Mammary epithelial cell (primary cell): ENCODE data around the gene MED8.

Source experiments
- EZH2 ChIP-seq: IDR thresholded peaks from 2 replicates; pipeline ENCODE4 v1.6.1; 2012; ENCODE audit warnings: low read length, inconsistent platforms, borderline replicate concordance
- TF ChIP-seq, protein P1 (sequence below), 2 donors: IDR thresholded peaks in 1 of 2; conservative IDR thresholded peaks in 1 of 2; 2 replicates each; pipeline ENCODE4 v1.5.1; 2011 to 2012; ENCODE audit warnings: inconsistent platforms in 2 of 2, low read length in 2 of 2, mild to moderate bottlenecking in 2 of 2, control low read depth in 1 of 2, low read depth in 1 of 2; ENCODE audit not compliant: insufficient read depth in 1 of 2; ENCODE audit errors: extremely low read depth in 1 of 2

GRCh38 chr1:43365678-43366077 is 23.9 kb downstream of the MED8 start:
- TF ChIP-seq, protein P1, sequence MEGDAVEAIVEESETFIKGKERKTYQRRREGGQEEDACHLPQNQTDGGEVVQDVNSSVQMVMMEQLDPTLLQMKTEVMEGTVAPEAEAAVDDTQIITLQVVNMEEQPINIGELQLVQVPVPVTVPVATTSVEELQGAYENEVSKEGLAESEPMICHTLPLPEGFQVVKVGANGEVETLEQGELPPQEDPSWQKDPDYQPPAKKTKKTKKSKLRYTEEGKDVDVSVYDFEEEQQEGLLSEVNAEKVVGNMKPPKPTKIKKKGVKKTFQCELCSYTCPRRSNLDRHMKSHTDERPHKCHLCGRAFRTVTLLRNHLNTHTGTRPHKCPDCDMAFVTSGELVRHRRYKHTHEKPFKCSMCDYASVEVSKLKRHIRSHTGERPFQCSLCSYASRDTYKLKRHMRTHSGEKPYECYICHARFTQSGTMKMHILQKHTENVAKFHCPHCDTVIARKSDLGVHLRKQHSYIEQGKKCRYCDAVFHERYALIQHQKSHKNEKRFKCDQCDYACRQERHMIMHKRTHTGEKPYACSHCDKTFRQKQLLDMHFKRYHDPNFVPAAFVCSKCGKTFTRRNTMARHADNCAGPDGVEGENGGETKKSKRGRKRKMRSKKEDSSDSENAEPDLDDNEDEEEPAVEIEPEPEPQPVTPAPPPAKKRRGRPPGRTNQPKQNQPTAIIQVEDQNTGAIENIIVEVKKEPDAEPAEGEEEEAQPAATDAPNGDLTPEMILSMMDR (conservative IDR thresholded peaks at IDR 0.05 in 1 of 2, IDR thresholded peaks at IDR 0.05 in 1 of 2; ENCODE audit: extremely low read depth in 1 of 2, insufficient read depth in 1 of 2, low read depth in 1 of 2, low read length in 2 of 2) = no peak
- no peak for TF ChIP-seq EZH2
